GM23338 (cell line): ENCODE data around the gene SMYD1.

Source experiments
- CREB1 ChIP-seq: fragments of 250-450 bp; sonication (Bioruptor Pico); IDR thresholded peaks from 2 replicates; pipeline ENCODE4 v1.5.0; 2020; ENCODE audit warnings: low read depth, mild to moderate bottlenecking, moderate library complexity
- CTCF ChIP-seq, 2 experiments: fragments of 200-600 bp in 1 of 2; sonication (generic) in 1 of 2; conservative IDR thresholded peaks; 2 replicates each; pipeline versions ENCODE4 v1.5.1 to v1.6.1; 2016 to 2017; ENCODE audit warnings: antibody characterized with exemption in 2 of 2, low read depth in 2 of 2, mild to moderate bottlenecking in 2 of 2, moderate library complexity in 1 of 2
- POLR2AphosphoS5 ChIP-seq: IDR thresholded peaks from 2 replicates; pipeline ENCODE4 v1.6.1; 2016; ENCODE audit warnings: antibody characterized with exemption, low read depth
- REST ChIP-seq: IDR thresholded peaks from one replicate; pipeline ENCODE4 v1.6.1; 2018; ENCODE audit warnings: antibody characterized with exemption; ENCODE audit not compliant: unreplicated experiment

GRCh38 chr2:88099798-88100488, 32.3 kb downstream of the SMYD1 start:
- no peak for TF ChIP-seq CTCF (conservative IDR thresholded peaks at IDR 0.05; ENCODE audit: low read depth in 2 of 2)
- TF ChIP-seq POLR2AphosphoS5: no peak
- no peak for TF ChIP-seq CREB1 (CRISPR knock-in tag)
- TF ChIP-seq REST: no peak
